GM12864 (cell line): ENCODE measurements around the gene KCNB1.

Source experiments
- DNase-seq: peaks from one replicate; pipeline ENCODE4 v3.0.0-alpha.2; 2011; ENCODE audit warnings: low read depth
- H3K4me3 ChIP-seq: 2 replicates; pipeline ENCODE4 v1.5.1; 2011; ENCODE audit warnings: mild to moderate bottlenecking, low read depth, low read length, control low read depth
- CTCF ChIP-seq: IDR thresholded peaks from 2 replicates; pipeline ENCODE4 v1.5.1; 2011; ENCODE audit warnings: low read depth, mild to moderate bottlenecking, moderate library complexity, low read length, control low read depth, inconsistent platforms; ENCODE audit errors: missing control alignments

KCNB1 gene

DNA sequence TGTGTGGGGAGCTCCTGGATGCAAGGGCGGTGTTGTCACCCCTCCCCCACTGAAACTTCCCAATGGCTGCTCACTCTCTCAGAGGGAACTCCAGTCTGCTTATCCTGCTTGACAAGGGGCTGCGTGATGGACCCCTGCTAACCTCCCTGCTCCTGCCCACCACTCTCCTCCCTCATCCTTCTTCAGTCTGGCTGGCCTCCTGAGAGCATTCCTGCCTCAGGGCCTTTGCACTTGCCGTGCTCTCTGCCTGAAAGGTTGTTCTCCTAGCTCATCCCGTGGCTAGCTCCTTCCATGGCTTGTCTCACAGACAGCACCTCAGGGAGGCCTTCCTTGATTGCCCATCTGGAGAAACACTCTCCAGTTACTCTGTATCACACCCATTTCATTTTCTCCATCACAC lies 130.7 kb downstream of the KCNB1 start:
- TF ChIP-seq CTCF = no peak

DNA sequence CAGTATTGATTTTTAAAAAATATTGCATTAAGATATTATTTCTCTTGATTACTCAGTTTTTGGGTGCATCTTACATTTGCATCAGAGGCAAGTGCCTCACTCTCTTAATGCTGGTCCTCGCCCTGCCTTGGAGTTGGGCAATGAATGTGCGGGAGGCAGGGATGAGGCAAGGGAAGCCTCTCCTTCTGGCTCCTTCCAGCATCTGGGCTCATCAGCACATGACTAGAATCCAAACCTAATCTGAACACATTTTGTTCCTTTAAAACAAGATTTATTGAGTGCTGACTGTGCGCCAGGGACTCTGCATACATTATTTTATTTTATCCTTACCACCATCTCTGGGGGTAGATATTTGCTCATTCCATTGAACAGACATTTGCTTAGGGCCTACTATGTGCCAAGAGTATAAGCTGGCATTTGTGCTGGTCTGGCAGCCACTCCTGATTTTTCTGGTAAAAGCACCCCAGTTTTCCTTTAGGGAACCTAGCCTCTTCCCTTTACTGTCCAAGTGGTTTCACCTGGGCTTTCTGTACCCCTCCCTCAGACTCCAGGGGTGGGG lies 132.7 kb downstream of the KCNB1 start:
- DNase-seq = no peak
- no peak for TF ChIP-seq CTCF
- no peak overlapping the region for H3K4me3 ChIP-seq

More for the DNA sequence above, 130.7 kb downstream of the KCNB1 start:
- no peak overlapping the region for H3K4me3 ChIP-seq
- no peak for DNase-seq

DNA sequence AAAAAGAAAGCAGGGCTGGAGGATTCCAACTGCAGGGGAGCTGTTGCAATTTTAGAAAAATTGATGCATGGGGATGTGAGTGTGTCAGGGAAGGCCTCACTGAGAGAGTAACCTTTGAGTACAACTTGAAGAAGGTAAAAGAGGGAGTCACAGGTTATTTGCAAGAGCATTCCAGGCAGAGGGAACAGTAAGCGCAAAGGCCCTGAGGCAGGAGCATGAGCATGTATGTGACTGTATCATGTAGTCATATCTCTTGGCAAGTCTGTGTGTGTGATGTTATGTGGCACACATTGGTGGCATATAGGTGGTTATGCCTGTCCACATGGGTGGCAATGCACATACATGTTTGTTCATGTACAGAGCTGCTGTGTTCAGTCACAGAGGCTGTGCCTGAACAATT lies 133.4 kb downstream of the KCNB1 start:
- TF ChIP-seq CTCF = no peak
- DNase-seq = no peak
- H3K4me3 ChIP-seq = no peak overlapping the region

GRCh38 chr20:49348563-49348962 lies 133.9 kb downstream of the KCNB1 start:
- no peak for DNase-seq
- H3K4me3 ChIP-seq = no peak overlapping the region
- TF ChIP-seq CTCF = no peak

- no peak overlapping the region for H3K4me3 ChIP-seq
- TF ChIP-seq CTCF = no peak
- no peak for DNase-seq
Measured at GRCh38 chr20:49347156-49347555, 135.3 kb downstream of the KCNB1 start.

- H3K4me3 ChIP-seq = no peak overlapping the region
- peak; percentile 15 for TF ChIP-seq CTCF
- DNase-seq = no peak
Measured at GRCh38 chr20:49346682-49347081, 135.8 kb downstream of the KCNB1 start.

- no peak for TF ChIP-seq CTCF
- H3K4me3 ChIP-seq = no peak overlapping the region
- DNase-seq = no peak
Measured at GRCh38 chr20:49345524-49345923, 136.9 kb downstream of the KCNB1 start.
